HepG2 (cell line): Measurements from ENCODE around the gene TSPAN31. TPM values are rescaled to one million over a fixed set of nuclear protein-coding genes. Genes with fewer than 3 reads are reported as not detected.

Source experiments
- ATAC-seq: fragments of 200-7000 bp; cut with Tn5 transposase; 3 replicates; pipeline ENCODE4 v1.9.1; 2020; ENCODE audit warnings: mild to moderate bottlenecking, moderate library complexity
- BruUV-seq: library from RNA; stranded (reverse); fragments of 400-500 nt; replicated peaks from 2 replicates; lab custom pipeline; 2021; lab: Mats Ljungman, UMichigan
- CTCF ChIA-PET: fragments of 300-600 bp; formaldehyde crosslinking; extraction: SDS; loops from one replicate; lab custom pipeline; 2021; ENCODE audit warnings: low total read pairs, inconsistent platforms, low intra/inter-chr PET ratio; lab: Yijun Ruan, JAX
- POLR2A ChIA-PET: fragments of 350-600 bp; sonication (Branson Sonifier 250); formaldehyde crosslinking; loops from one replicate; lab custom pipeline; 2020; ENCODE audit warnings: antibody characterized with exemption, inconsistent platforms; lab: Yijun Ruan, JAX
- DNase-seq: peaks from one replicate; pipeline ENCODE4 v3.0.0-alpha.2; 2015; ENCODE audit warnings: low spot score
- FAIRE-seq: peaks from 3 replicates; lab custom pipeline; 2011; peaks lifted over from hg19 to GRCh38; lab: Jason Lieb, UNC
- H2AFZ ChIP-seq: one replicate; pipeline ENCODE4 v1.6.1; 2011; ENCODE audit warnings: low read length, inconsistent platforms
- H3K27ac ChIP-seq: fragments of 300-600 bp; 3 replicates; pipeline ENCODE4 v1.8.0; 2011; ENCODE audit warnings: mixed run types, mild to moderate bottlenecking, mixed read lengths, low read length, inconsistent platforms; ENCODE audit not compliant: insufficient read depth; ENCODE audit errors: extremely low read length
- H3K27me3 ChIP-seq, 2 experiments: fragments of 200-600 bp in 1 of 2; 2 replicates in 1 of 2; 3 replicates in 1 of 2; pipeline versions ENCODE4 v1.6.0 to v1.8.0; 2011; ENCODE audit warnings: low read length in 2 of 2, mild to moderate bottlenecking in 2 of 2, moderate library complexity in 2 of 2, inconsistent platforms in 1 of 2; ENCODE audit not compliant: insufficient read depth in 2 of 2, control insufficient read depth in 1 of 2
- H3K36me3 ChIP-seq, 2 experiments: fragments of 200-600 bp in 1 of 2; replicated peaks in 1 of 2; 2 replicates in 1 of 2; 3 replicates in 1 of 2; pipeline versions ENCODE4 v1.5.1 to v1.8.0; 2011; ENCODE audit warnings: low read length in 2 of 2, inconsistent platforms in 1 of 2; ENCODE audit not compliant: insufficient read depth in 2 of 2, control insufficient read depth in 1 of 2
- H3K4me1 ChIP-seq: 2 replicates; pipeline ENCODE4 v1.5.1; 2012; ENCODE audit warnings: low read length, inconsistent platforms; ENCODE audit not compliant: insufficient read depth
- H3K4me2 ChIP-seq: 2 replicates; pipeline ENCODE4 v1.6.0; 2011; ENCODE audit warnings: low read depth, low read length, inconsistent platforms
- H3K4me3 ChIP-seq, 3 experiments: fragments of 200-600 bp in 1 of 3; sonication (generic), shearing (Covaris generic) in 1 of 3; replicated peaks in 1 of 3; 2 replicates each; pipeline ENCODE4 v1.5.1; 2011 to 2016; ENCODE audit warnings: low read length in 3 of 3, inconsistent platforms in 2 of 3, low read depth in 2 of 3, mild to moderate bottlenecking in 2 of 3, control low read depth in 1 of 3, mixed read lengths in 1 of 3; ENCODE audit not compliant: insufficient read depth in 1 of 3
- H3K79me2 ChIP-seq: one replicate; pipeline ENCODE4 v1.6.1; 2011; ENCODE audit warnings: low read length, inconsistent platforms; ENCODE audit not compliant: insufficient read depth
- H3K9ac ChIP-seq: 2 replicates; pipeline ENCODE4 v1.6.0; 2011; ENCODE audit warnings: mild to moderate bottlenecking, low read depth, low read length, inconsistent platforms; ENCODE audit not compliant: insufficient read depth
- H3K9me3 ChIP-seq: 2 replicates; pipeline ENCODE4 v1.5.1; 2012; ENCODE audit warnings: mild to moderate bottlenecking, low read length
- H4K20me1 ChIP-seq: 2 replicates; pipeline ENCODE4 v1.6.0; 2011; ENCODE audit warnings: inconsistent platforms, mild to moderate bottlenecking, low read length, moderate library complexity; ENCODE audit not compliant: insufficient read depth
- ATF1 ChIP-seq: IDR thresholded peaks from 2 replicates; pipeline ENCODE4 v1.6.1; 2016; ENCODE audit warnings: mild to moderate bottlenecking, control low read depth
- CBFB ChIP-seq: sonication (generic); formaldehyde crosslinking; IDR thresholded peaks from 2 replicates; pipeline ENCODE4 v1.4.0; 2020; ENCODE audit warnings: missing genetic modification reagents
- GABPB1 ChIP-seq: IDR thresholded peaks from 2 replicates; pipeline ENCODE4 v1.6.1; 2016; ENCODE audit warnings: mild to moderate bottlenecking, missing genetic modification reagents, moderate library complexity, missing compliant biosample characterization
- SMC3 ChIP-seq: IDR thresholded peaks from 2 replicates; pipeline ENCODE4 v1.6.1; 2011; ENCODE audit warnings: low read length, improper control_type of control experiment
- SSRP1 ChIP-seq: IDR thresholded peaks from 2 replicates; pipeline ENCODE4 v1.6.1; 2016; ENCODE audit warnings: control low read depth
- TAF1 ChIP-seq: sonication (generic); formaldehyde crosslinking; IDR thresholded peaks from 2 replicates; pipeline ENCODE4 v1.4.0; 2020; ENCODE audit warnings: missing genetic modification reagents
- ZFX ChIP-seq: sonication (generic); formaldehyde crosslinking; IDR thresholded peaks from 2 replicates; pipeline ENCODE4 v1.4.0; 2020; ENCODE audit warnings: mild to moderate bottlenecking, low read depth, missing genetic modification reagents, moderate library complexity
- ZNF788 ChIP-seq: sonication (generic); formaldehyde crosslinking; IDR thresholded peaks from 2 replicates; pipeline ENCODE4 v1.5.0; 2020; ENCODE audit warnings: mild to moderate bottlenecking, missing genetic modification reagents, borderline replicate concordance
- WGBS: methylation state at CpG from one replicate; pipeline ENCODE4 v1.1.6; 2017; ENCODE audit warnings: low lambda C conversion rate; 5-methylcytosine and 5-hydroxymethylcytosine counted together
- in situ Hi-C: cut with HindIII; loops from 2 replicates; pipeline ENCODE4 v1.10.0; 2017; ENCODE audit warnings: low pct_unique_long_range_greater_than_20kb; ENCODE audit not compliant: extremely low pct_ligation_motif_present
- intact Hi-C: fragments of 100-400 bp; cut with micrococcal nuclease; formaldehyde crosslinking; loops from one replicate; pipeline ENCODE4 v1.10.0; 2022; ENCODE audit not compliant: unreplicated experiment
- polyA plus RNA-seq, 8 experiments: library from polyadenylated mRNA; depleted of rRNA in 3 of 8; stranded (reverse) in 7 of 8; unstranded in 1 of 8; fragments of >200 nt; fragmentation: Illumina TruSeq in 4 of 8; extraction: Trizol in 4 of 8; gene quantifications; 2 replicates each; pipeline versions ENCODE4 v1.2.1 to v1.2.3, GENCODE V29; 2011 to 2016; ENCODE audit warnings: low read depth in 4 of 8, missing spikeins in 1 of 8, mixed read lengths in 1 of 8; ENCODE audit not compliant: insufficient read depth in 1 of 8
- total RNA-seq, 5 experiments: library from RNA; depleted of rRNA; stranded (reverse); fragments of >200 nt; fragmentation: Illumina TruSeq; extraction: Trizol; gene quantifications; 2 replicates each; pipeline ENCODE4 v1.2.3, GENCODE V29; 2016; ENCODE audit warnings: low read depth in 1 of 5
- TF ChIP-seq, protein P1 (sequence below): sonication (generic); formaldehyde crosslinking; IDR thresholded peaks from 2 replicates; pipeline ENCODE4 v1.5.0; 2020; ENCODE audit warnings: mild to moderate bottlenecking, missing genetic modification reagents, moderate library complexity
- TF ChIP-seq, protein P2 (sequence below): IDR thresholded peaks from 2 replicates; pipeline ENCODE4 v1.4.0; 2020; ENCODE audit warnings: mild to moderate bottlenecking, missing genetic modification reagents
- TF ChIP-seq, protein P3 (sequence below): sonication (generic); formaldehyde crosslinking; IDR thresholded peaks from 2 replicates; pipeline ENCODE4 v1.5.1; 2020; ENCODE audit warnings: mild to moderate bottlenecking, missing genetic modification reagents, moderate library complexity

TSPAN31 gene
- total and polyA plus RNA-seq, 2 of the 13 experiments (the other 11 are each of a cell fraction or from before 2014, with no cell fraction given): 10.4 to 24.6 TPM

DNA sequence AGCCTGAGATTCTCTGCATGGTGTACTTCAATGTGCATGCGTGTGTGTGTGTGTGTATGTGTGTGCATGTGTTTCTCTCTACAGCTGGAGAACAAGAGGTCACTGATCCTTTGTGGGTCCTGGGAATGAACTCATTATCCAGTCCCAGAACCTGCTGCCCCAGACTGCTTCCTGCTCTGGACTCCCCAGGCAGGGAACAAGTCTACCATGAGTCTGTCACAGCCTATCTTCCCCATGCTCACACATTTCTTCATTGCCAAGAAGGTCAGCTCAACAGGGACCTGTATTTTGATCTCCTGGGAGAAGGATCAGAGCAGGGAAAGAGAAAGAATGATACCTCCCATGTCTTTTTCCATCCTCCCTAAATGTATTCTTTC is 3.4 kb upstream of the TSPAN31 start (continued):
- TF ChIP-seq SSRP1 (CRISPR knock-in tag): no peak

DNA sequence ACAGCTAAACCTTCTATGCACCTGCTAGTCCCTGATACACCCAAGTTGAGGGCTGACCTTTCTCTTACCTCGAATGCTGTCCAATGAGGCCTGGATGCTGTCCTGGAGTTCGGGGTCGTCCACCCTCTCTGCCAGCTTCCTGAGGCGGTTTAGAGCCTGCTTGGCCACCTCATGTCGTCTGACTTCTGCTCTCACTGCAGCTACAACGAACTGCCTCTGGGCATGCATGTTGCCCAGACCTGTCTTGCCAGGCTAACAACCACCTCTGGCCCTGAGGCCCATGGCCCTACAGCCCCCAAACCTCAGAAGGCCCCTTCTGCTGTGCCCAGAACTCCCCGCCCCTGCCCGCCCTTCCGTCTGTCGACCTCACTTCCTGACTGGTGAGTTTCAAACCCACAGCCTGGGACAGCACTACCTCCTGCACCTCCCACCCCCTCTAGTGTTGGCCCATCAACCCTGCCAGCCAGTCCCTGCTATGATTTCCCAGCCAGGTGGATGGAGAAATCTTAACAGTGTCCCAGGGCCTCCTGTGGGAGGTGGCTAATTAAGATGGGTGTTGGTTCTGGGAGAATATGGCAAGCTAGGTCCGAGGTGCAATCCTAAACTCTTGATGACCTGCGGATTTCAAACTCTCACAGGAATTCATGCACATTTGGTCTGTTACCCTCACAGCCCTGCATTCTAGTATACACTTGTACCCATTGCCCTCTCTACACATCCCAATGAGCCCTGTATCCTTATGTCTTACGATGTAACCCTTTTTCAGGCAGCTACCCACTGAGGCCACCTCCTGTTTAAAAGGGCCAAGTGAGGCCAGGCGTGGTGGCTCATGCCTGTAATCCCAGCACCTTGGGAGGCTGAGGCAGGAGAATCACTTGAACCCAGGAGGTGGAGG is 2.7 kb upstream of the TSPAN31 start:
- in situ Hi-C loops (no loop called here), intact Hi-C loops (no loop called here)
- peaks cover 10% of the 10 kb centered on the region for H3K79me2 ChIP-seq
- DNase-seq (peak; percentile 20), ATAC-seq (peak; percentile 18), FAIRE-seq (no peak)
- CTCF ChIA-PET: no interaction called here
- 17% methylated on average over 9 of the region's 14 CpGs for WGBS
- no peak overlapping the region for H3K27ac ChIP-seq
- no peaks in the 10 kb centered on the region for H4K20me1 ChIP-seq
- H3K9ac ChIP-seq: no peak overlapping the region
- peak overlapping the region; percentile 54 for H3K4me2 ChIP-seq
- no peaks in the 10 kb centered on the region for H3K9me3 ChIP-seq
- no peak overlapping the region for H2AFZ ChIP-seq
- peaks cover 50% of the 10 kb centered on the region for H3K4me1 ChIP-seq
- peaks cover 0 to 15% of the 10 kb centered on the region in 2 experiments; a peak in 3 of 5 replicates for H3K36me3 ChIP-seq
- peaks cover 5 to 34% of the 10 kb centered on the region in 2 experiments; a peak in 3 of 5 replicates for H3K27me3 ChIP-seq
- POLR2A ChIA-PET: no interaction called here
- no TSS peak for BruUV-seq
- peak overlapping the region in 2 of 3 experiments; percentile 18 to 56; a peak in 2 of 6 replicates for H3K4me3 ChIP-seq
- no peak for TF ChIP-seq ZNF788 (CRISPR knock-in tag)
- TF ChIP-seq SMC3: peak; percentile 13; the same call in 1 of the 2 replicates
- TF ChIP-seq TAF1: 0 out of 2 replicates have a peak, but pooled peaks have one; percentile 9
- no peak for TF ChIP-seq ATF1 (CRISPR knock-in tag)
- peak; percentile 29; the same call in 1 of the 2 replicates for TF ChIP-seq ZFX
- TF ChIP-seq, protein P1, sequence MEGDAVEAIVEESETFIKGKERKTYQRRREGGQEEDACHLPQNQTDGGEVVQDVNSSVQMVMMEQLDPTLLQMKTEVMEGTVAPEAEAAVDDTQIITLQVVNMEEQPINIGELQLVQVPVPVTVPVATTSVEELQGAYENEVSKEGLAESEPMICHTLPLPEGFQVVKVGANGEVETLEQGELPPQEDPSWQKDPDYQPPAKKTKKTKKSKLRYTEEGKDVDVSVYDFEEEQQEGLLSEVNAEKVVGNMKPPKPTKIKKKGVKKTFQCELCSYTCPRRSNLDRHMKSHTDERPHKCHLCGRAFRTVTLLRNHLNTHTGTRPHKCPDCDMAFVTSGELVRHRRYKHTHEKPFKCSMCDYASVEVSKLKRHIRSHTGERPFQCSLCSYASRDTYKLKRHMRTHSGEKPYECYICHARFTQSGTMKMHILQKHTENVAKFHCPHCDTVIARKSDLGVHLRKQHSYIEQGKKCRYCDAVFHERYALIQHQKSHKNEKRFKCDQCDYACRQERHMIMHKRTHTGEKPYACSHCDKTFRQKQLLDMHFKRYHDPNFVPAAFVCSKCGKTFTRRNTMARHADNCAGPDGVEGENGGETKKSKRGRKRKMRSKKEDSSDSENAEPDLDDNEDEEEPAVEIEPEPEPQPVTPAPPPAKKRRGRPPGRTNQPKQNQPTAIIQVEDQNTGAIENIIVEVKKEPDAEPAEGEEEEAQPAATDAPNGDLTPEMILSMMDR (CRISPR knock-in tag): peak; percentile 61
- peak; percentile 40 for TF ChIP-seq GABPB1 (CRISPR knock-in tag)
- no peak for TF ChIP-seq CBFB (CRISPR knock-in tag)
- TF ChIP-seq, protein P2, sequence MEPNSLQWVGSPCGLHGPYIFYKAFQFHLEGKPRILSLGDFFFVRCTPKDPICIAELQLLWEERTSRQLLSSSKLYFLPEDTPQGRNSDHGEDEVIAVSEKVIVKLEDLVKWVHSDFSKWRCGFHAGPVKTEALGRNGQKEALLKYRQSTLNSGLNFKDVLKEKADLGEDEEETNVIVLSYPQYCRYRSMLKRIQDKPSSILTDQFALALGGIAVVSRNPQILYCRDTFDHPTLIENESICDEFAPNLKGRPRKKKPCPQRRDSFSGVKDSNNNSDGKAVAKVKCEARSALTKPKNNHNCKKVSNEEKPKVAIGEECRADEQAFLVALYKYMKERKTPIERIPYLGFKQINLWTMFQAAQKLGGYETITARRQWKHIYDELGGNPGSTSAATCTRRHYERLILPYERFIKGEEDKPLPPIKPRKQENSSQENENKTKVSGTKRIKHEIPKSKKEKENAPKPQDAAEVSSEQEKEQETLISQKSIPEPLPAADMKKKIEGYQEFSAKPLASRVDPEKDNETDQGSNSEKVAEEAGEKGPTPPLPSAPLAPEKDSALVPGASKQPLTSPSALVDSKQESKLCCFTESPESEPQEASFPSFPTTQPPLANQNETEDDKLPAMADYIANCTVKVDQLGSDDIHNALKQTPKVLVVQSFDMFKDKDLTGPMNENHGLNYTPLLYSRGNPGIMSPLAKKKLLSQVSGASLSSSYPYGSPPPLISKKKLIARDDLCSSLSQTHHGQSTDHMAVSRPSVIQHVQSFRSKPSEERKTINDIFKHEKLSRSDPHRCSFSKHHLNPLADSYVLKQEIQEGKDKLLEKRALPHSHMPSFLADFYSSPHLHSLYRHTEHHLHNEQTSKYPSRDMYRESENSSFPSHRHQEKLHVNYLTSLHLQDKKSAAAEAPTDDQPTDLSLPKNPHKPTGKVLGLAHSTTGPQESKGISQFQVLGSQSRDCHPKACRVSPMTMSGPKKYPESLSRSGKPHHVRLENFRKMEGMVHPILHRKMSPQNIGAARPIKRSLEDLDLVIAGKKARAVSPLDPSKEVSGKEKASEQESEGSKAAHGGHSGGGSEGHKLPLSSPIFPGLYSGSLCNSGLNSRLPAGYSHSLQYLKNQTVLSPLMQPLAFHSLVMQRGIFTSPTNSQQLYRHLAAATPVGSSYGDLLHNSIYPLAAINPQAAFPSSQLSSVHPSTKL: no peak
- TF ChIP-seq, protein P3, sequence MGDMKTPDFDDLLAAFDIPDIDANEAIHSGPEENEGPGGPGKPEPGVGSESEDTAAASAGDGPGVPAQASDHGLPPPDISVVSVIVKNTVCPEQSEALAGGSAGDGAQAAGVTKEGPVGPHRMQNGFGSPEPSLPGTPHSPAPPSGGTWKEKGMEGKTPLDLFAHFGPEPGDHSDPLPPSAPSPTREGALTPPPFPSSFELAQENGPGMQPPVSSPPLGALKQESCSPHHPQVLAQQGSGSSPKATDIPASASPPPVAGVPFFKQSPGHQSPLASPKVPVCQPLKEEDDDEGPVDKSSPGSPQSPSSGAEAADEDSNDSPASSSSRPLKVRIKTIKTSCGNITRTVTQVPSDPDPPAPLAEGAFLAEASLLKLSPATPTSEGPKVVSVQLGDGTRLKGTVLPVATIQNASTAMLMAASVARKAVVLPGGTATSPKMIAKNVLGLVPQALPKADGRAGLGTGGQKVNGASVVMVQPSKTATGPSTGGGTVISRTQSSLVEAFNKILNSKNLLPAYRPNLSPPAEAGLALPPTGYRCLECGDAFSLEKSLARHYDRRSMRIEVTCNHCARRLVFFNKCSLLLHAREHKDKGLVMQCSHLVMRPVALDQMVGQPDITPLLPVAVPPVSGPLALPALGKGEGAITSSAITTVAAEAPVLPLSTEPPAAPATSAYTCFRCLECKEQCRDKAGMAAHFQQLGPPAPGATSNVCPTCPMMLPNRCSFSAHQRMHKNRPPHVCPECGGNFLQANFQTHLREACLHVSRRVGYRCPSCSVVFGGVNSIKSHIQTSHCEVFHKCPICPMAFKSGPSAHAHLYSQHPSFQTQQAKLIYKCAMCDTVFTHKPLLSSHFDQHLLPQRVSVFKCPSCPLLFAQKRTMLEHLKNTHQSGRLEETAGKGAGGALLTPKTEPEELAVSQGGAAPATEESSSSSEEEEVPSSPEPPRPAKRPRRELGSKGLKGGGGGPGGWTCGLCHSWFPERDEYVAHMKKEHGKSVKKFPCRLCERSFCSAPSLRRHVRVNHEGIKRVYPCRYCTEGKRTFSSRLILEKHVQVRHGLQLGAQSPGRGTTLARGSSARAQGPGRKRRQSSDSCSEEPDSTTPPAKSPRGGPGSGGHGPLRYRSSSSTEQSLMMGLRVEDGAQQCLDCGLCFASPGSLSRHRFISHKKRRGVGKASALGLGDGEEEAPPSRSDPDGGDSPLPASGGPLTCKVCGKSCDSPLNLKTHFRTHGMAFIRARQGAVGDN: peak; percentile 45
